Ovary (tissue), 9 donors: Measurements from ENCODE around the gene ITPRIPL2. TPM values are rescaled to one million over a fixed set of nuclear protein-coding genes. Genes with fewer than 3 reads are reported as not detected.

ENCODE experiments used
- DNase-seq, 5 donors: peaks; one replicate each; pipeline ENCODE4 v3.0.0-alpha.2; 2019 to 2020
- H3K27ac ChIP-seq, 2 donors: fragments of 200-600 bp; one replicate each; pipeline versions ENCODE4 v1.5.1 to v1.8.0; 2019 to 2022
- H3K27me3 ChIP-seq: fragments of 200-600 bp; one replicate; pipeline ENCODE4 v1.8.0; 2022
- H3K36me3 ChIP-seq: fragments of 200-600 bp; sonication (generic); one replicate; pipeline ENCODE4 v1.5.1; 2019
- H3K4me1 ChIP-seq: one replicate; pipeline ENCODE4 v1.8.1; 2013; ENCODE audit warnings: mild to moderate bottlenecking, moderate library complexity; ENCODE audit not compliant: insufficient read depth
- H3K4me3 ChIP-seq: fragments of 200-600 bp; sonication (generic); one replicate; pipeline ENCODE4 v1.5.1; 2017
- H3K9me3 ChIP-seq, 2 donors: fragments of 200-600 bp in 1 of 2; sonication (generic) in 1 of 2; one replicate each; pipeline versions ENCODE4 v1.5.1 to v1.8.1; 2013 to 2019; ENCODE audit warnings: mild to moderate bottlenecking in 1 of 2, moderate library complexity in 1 of 2
- CTCF ChIP-seq, 3 donors: fragments of 450-650 bp in 2 of 3; fragments of 200-600 bp in 1 of 3; IDR thresholded peaks; one replicate each; pipeline versions ENCODE4 v1.5.1 to v1.8.0; 2016 to 2022; ENCODE audit warnings: antibody characterized with exemption in 3 of 3, mild to moderate bottlenecking in 1 of 3
- EP300 ChIP-seq: sonication (generic); formaldehyde crosslinking; IDR thresholded peaks from one replicate; pipeline ENCODE4 v1.6.1; 2017; ENCODE audit warnings: antibody characterized with exemption
- POLR2A ChIP-seq: fragments of 450-650 bp; IDR thresholded peaks from one replicate; pipeline ENCODE4 v1.6.1; 2017; ENCODE audit warnings: antibody characterized with exemption, mild to moderate bottlenecking, moderate library complexity
- WGBS, 3 donors: extraction: QIAGEN DNeasy Blood & Tissue Kit in 1 of 3; methylation state at CpG; one replicate each; pipeline versions ENCODE4 v1.1.5 to v1.1.7; 2013 to 2017; 5-methylcytosine and 5-hydroxymethylcytosine counted together
- intact Hi-C, 4 donors: fragments of 100-400 bp; cut with DNase I; formaldehyde crosslinking; loops; one replicate each; pipeline versions ENCODE4 v1.11.0 to v1.15.1; 2022 to 2023
- polyA plus RNA-seq, 2 donors: library from polyadenylated mRNA; stranded (reverse); fragments of 200-250 nt in 1 of 2; fragments of 350-450 nt in 1 of 2; fragmentation: Illumina TruSeq in 1 of 2; extraction: RNeasy Lipid Tissue Mini Kit (QIAGEN cat#74804) in 1 of 2; gene quantifications; one replicate each; pipeline ENCODE4 v1.2.3, GENCODE V29; 2013 to 2014
- total RNA-seq, 7 donors: library from RNA; depleted of rRNA in 2 of 7; stranded (reverse); fragments of >200 nt in 2 of 7; fragmentation: NEBNext Ultra II Directional in 3 of 7; extraction: Animal tissue kit (Norgen Biotek cat#: 25700) in 3 of 7; gene quantifications; one replicate each; pipeline versions ENCODE4 v1.1.0 to v1.2.4, GENCODE V29; 2016 to 2023
- donor health status: DM: no; HTN: no; CAD: no; lungs with moderate emphysema.
- donor health status: DM: no; HTN: no; CAD: no.
- donor health status: Bipolar disorder and iron deficiency.
- donor health status: DM: yes; HTN: yes; CAD: no.
- donor health status: DM: no; HTN: no; CAD: no.
- donor health status: DM: yes; HTN: yes; CAD: no.

Gene ITPRIPL2
- total and polyA plus RNA-seq, 9 donors = 11.4 to 58.5 (median 42.3) TPM

- Histone ChIP-seq H3K9me3 (no peaks in the 10 kb centered on the region), H3K4me3 (no peak overlapping the region), H3K27me3 (no peaks in the 10 kb centered on the region), H3K27ac (no peak overlapping the region), H3K36me3 (no peaks in the 10 kb centered on the region), H3K4me1 (no peaks in the 10 kb centered on the region)
- intact Hi-C loops = loop anchor here in 1 of 4 donors (10.0 kb wide), 1 partner anchor 47 kb away; no protein-coding TSS in a partner anchor
- no peak for TF ChIP-seq EP300
- TF ChIP-seq POLR2A = no peak
- TF ChIP-seq CTCF (IDR thresholded peaks at IDR 0.05) = no peak
- no peak for DNase-seq
- 55 to 62% (median 57%) methylated on average over 2 of the region's 2 CpGs for WGBS, 3 donors
These were observed 37.5 kb downstream of the ITPRIPL2 start for GRCh38 chr16:19151310-19151709.

- no peaks in the 10 kb centered on the region for H3K36me3 ChIP-seq
- TF ChIP-seq EP300 (no peak), CTCF (IDR thresholded peaks at IDR 0.05) (no peak), POLR2A (no peak)
- H3K4me1 ChIP-seq = no peaks in the 10 kb centered on the region
- H3K27me3 ChIP-seq = no peaks in the 10 kb centered on the region
- DNase-seq = no peak
- H3K4me3 ChIP-seq = no peak overlapping the region
- H3K27ac ChIP-seq = no peak overlapping the region
- intact Hi-C loops = loop anchor here in 1 of 4 donors (10.0 kb wide), 1 partner anchor 47 kb away; no protein-coding TSS in a partner anchor
- WGBS, 3 donors = 74 to 77% (median 74%) methylated on average over 1 of the region's 1 CpG
- no peaks in the 10 kb centered on the region for H3K9me3 ChIP-seq
These were observed 38.3 kb downstream of the ITPRIPL2 start for GRCh38 chr16:19152042-19152441.

- no peak for TF ChIP-seq CTCF (IDR thresholded peaks at IDR 0.05)
- no peak for TF ChIP-seq EP300
- no peak for TF ChIP-seq POLR2A
- Histone ChIP-seq H3K4me1 (no peaks in the 10 kb centered on the region), H3K4me3 (no peak overlapping the region), H3K9me3 (no peaks in the 10 kb centered on the region), H3K36me3 (no peaks in the 10 kb centered on the region), H3K27ac (no peak overlapping the region), H3K27me3 (no peaks in the 10 kb centered on the region)
- no peak for DNase-seq
- 70 to 77% (median 75%) methylated on average over 4 of the region's 4 CpGs for WGBS, 3 donors
- intact Hi-C loops = loop anchor here in 1 of 4 donors (10.0 kb wide), 1 partner anchor 49 kb away; no protein-coding TSS in a partner anchor
These were observed 40.1 kb downstream of the ITPRIPL2 start for GRCh38 chr16:19153876-19154275.

GRCh38 chr16:19162085-19162484 is 48.3 kb downstream of the ITPRIPL2 start:
- 61 to 69% (median 64%) methylated on average over 4 of the region's 4 CpGs for WGBS, 3 donors
- no peak for DNase-seq
- TF ChIP-seq POLR2A (no peak), CTCF (IDR thresholded peaks at IDR 0.05) (no peak), EP300 (no peak)
- no peaks in the 10 kb centered on the region for H3K36me3 ChIP-seq
- intact Hi-C loops = no loop called here
- H3K4me1 ChIP-seq = no peaks in the 10 kb centered on the region
- H3K9me3 ChIP-seq = no peaks in the 10 kb centered on the region
- H3K27ac ChIP-seq = no peak overlapping the region
- H3K27me3 ChIP-seq = no peaks in the 10 kb centered on the region
- no peak overlapping the region for H3K4me3 ChIP-seq
